ENCODE data around the gene PRND.
"Not testable (repeated sequence)": the region's sequence is repeated elsewhere in the genome, so short reads cannot be mapped to it uniquely, and the experiment has no call there.

Gene PRND

GRCh38 chr20:4721719-4722118 is at the start of gene PRND:
TSS of gene PRND (plus strand) at chr20:4721909. CDS start at chr20:4724552, 2,643 bp downstream.
- DNase-seq (ENCODE audit: low read depth in 2 of 2): no peak

DNA sequence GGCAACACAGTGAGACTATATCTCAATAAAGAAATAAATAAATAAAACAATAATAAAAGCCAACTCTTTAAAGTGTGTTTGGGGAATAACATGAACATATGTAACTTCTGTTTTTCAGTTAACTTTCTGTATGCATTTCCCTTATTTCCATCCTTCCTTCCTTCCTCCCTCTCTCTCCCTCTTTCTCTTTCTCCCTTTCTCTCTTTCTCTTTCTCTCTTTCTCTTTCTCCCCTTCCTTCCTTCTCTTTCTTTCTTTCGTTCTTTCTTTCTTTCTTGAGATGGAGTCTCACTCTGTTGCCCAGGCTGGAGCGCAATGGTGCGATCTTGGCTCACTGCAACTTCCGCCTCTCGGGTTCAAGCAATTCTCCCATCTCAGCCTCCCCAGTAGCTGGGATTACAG is 48.8 kb upstream of the PRND start:
- no peak for DNase-seq (ENCODE audit: low read depth in 2 of 2)

DNA sequence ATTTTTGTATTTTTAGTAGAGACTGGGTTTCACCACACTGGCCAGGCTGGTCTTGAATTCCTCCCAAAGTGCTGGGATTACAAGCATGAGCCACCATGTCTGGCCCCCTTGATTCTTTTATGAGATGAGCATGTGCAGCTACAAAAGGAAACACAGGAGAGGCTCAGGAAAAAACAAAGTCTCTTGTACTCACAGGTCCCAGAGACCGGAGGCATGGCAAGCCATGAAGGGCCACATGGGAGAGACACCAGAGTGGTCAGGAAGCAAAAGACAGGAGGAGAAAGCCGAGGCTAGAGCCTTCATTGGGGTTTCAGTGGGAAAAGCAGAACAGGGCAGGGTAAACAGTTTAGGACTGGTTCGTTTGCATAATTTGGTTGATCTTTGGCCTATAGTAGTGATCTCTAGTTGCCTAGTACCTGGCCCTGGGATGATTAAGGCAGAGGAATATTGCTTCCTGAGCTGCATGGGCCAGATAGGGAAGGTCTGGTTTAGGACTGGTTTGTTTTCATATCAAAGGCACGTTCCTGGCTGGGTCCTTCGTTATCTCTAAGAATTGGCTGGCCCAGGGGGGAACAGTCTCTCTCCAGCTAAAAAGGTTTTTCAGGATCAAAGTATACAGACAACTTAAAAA is 48.2 kb upstream of the PRND start:
- DNase-seq (ENCODE audit: low read depth in 2 of 2): no peak

- DNase-seq (ENCODE audit: low read depth in 2 of 2): no peak
Observed at GRCh38 chr20:4674672-4675071, 47.0 kb upstream of the PRND start.

DNA sequence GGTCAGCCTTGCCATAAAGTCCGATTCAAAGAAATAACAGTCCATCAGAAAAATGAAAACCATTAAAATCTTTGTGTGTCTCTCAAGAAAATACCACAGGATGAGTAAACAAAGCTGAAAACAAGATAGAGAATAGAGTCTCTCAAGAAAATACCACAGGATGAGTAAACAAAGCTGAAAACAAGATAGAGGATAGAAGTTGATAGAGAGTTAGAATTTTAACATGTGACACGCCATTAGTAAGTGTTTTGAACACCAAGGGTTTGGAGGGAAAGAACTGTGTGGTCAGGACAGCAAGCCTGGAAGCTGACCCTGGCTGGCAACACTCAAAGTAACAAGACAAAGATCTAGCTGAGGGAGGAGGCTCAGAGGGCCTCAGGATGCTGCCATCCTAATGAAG is 43.9 kb upstream of the PRND start:
- no peak for DNase-seq (ENCODE audit: low read depth in 2 of 2)

DNA sequence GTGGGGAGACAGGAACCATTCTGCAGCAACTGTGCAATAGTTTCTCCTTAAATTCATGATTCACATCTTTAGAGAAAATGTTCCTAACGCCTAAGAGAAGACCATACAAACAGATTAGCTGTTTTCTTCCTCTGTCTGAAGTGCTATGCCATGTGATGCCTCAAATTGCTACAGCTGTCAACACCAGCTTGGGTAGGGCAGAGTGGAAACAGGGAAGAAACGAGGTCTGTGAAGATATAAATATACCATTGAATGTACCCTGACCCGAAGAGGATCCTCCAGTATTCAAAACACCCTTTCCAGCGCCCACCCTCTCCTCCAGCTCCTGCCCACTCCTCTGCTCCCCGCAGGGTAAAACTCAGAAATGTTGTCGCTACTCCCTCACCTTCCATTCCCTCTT is 40.3 kb upstream of the PRND start:
- DNase-seq (ENCODE audit: low read depth in 2 of 2): no peak

DNA sequence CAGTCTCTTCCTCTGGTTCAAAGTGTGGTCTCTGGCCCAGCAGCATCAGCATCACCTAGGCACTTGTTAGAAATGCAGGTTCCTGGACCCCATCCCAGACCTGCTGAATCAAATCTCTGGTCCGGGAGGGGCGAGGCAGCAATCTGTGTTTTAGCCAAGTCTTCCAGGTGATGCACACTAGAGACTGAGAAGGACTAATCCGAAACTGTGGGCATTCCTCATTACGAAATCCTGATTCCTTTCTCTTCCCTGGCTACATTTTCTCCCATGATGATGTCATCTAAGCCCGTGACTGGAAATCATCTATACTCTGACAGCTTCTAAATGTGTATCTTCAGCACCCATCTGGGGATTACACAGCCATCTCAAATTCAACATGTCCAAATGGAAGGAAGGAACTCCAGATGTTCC is 39.7 kb upstream of the PRND start:
- no peak for DNase-seq (ENCODE audit: low read depth in 2 of 2)

GRCh38 chr20:4682682-4683081 is 39.0 kb upstream of the PRND start:
- DNase-seq (ENCODE audit: low read depth in 2 of 2): no peak

- no peak for DNase-seq (ENCODE audit: low read depth in 2 of 2)
Observed at GRCh38 chr20:4683261-4683660, 38.4 kb upstream of the PRND start.

DNA sequence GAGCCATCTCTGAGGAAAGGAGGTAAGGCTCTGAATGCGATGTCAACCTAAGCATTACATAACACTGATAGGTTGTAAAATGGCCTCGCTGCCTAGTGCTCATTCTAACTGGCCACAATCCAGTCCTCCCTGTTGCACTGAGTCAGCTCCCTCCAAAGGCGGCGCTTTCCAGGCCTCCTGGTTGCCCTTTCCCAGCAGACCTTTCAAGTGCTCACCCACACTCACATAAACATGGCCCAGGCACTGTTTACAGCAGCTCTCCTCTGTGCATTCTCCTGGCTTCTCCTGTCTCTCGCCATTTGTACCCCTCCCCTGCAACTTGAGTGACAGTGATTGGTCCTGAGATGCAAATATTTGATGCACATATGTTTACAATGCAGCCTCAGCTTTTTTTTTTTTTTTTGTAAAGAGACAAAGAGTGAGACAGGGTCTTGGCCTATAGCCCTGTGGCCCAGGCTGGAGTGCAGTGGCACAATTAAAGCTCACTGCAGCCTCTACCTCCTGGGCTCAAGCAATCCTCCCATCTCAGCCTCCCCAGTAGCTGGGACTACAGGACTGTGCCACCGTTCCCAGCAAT is 36.8 kb upstream of the PRND start:
- no peak for DNase-seq (ENCODE audit: low read depth in 2 of 2)

GRCh38 chr20:4685923-4686221 is 35.8 kb upstream of the PRND start:
- no peak for DNase-seq (ENCODE audit: low read depth in 2 of 2)

DNA sequence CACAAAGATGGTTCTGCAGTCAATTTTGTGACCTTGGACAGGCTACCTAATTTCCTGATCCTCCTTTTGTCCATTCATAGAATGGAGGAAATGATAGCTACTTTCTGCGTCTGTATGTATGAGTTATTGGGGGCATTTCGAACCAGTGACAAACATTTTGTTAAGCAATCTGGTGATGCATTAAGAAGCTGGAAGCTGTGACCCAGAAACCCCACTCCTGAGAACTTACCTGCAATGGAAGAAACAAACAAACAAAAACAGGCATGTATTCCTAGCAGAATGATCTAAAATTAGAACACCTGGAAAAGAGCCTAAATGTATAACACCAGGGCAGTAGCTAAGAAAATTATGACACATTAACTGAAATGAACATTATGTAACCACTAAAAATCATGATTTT is 33.4 kb upstream of the PRND start:
- no peak for DNase-seq (ENCODE audit: low read depth in 2 of 2)

GRCh38 chr20:4689220-4689619 is 32.5 kb upstream of the PRND start:
- DNase-seq (ENCODE audit: low read depth in 2 of 2): no peak

DNA sequence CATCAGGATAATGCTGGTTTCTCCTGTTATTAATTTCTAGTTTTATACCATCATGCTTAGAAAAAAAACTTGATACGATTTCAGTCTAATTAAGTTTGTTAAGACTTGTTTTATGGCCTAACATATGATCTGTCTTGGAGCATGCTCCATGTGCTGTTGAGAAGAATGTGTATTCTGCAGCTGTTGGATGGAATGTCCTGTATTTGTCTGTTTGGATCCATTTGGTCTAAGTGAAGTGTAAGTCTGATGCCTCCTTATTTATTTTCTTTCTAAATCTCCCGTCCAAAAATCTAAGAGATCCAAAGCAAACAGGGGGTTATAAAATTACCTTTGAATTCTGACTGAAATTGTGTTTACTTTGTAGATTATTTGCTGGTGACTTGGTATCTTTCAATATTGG is 30.0 kb upstream of the PRND start:
- DNase-seq (ENCODE audit: low read depth in 2 of 2): no peak

DNA sequence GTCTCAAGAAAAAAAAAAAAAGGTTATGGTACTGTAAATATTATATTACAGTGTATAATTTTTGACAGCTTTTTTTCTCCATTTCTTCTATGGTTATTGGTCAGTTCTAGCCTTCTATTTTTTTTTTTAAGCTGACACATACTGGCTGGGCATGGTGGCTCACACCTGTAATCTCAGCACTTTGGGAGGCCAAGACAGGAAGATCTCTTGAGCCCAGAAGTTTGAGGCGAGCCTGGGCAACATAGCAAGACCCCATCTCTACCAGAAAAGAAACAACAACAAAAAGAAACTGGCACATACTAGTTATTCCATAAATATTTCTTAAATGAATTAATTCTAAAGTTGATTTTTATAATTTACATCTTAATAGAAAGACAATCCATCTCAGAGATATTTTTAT is 27.6 kb upstream of the PRND start:
- no peak for DNase-seq (ENCODE audit: low read depth in 2 of 2)

GRCh38 chr20:4697189-4697830 is 24.4 kb upstream of the PRND start:
- no peak for DNase-seq (ENCODE audit: low read depth in 2 of 2)

DNA sequence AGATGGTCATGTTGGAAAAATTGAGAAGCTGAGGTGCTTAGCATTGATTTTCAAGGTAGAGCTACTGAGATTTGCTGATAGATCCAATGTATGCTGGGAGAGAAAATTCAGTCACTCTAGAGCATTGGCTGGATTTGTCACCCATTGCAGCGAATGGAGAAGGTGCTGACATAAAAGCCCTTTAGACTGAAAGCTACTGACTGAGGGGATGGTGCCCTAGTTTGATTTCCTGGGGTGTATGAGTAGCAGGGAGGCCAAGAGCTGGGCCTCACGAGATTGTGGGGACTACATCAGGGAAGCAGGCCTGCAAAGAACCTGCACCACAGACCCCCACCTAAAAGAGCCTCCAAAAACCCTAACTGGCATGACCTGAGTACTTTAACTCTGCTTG is 23.9 kb upstream of the PRND start:
- DNase-seq (ENCODE audit: low read depth in 2 of 2): no peak

- no peak for DNase-seq (ENCODE audit: low read depth in 2 of 2)
Observed at GRCh38 chr20:4699216-4699615, 22.5 kb upstream of the PRND start.

- no peak for DNase-seq (ENCODE audit: low read depth in 2 of 2)
Observed at GRCh38 chr20:4699957-4700356, 21.8 kb upstream of the PRND start.

DNA sequence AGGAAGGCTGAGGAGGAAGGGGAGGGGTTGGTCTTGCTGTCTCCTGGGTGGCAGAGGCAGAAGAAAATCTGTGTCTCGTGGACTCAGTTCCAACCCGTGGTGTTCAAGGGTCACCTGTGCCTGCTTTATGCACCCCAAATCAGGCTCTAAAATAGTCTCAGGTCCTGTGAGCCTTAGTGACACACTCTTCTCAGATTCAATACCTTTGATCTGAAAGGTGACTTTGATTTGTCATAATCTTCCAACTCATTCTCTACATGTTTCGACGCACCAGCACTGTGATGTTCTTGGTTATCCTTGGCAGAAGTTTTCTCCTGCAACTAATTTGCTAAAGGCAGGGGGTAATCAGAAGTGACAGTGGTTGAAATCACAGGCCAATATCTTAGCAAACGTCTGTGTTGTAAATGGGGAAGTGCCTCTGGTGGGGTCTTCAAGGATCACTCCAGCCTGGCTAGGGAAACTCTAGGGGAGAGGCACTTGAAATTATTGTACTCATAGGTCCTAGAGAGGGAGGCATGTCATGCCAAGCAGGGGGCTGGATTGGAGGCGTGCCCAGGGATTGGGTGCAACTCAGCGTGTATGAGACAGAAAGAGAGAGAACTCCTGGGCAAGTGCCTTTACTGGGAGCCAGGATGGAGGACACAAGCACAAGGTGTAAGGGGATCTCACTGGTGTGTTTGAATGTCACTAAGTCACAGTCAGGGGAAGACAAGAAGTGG is 19.0 kb upstream of the PRND start:
- DNase-seq (ENCODE audit: low read depth in 2 of 2): no peak

DNA sequence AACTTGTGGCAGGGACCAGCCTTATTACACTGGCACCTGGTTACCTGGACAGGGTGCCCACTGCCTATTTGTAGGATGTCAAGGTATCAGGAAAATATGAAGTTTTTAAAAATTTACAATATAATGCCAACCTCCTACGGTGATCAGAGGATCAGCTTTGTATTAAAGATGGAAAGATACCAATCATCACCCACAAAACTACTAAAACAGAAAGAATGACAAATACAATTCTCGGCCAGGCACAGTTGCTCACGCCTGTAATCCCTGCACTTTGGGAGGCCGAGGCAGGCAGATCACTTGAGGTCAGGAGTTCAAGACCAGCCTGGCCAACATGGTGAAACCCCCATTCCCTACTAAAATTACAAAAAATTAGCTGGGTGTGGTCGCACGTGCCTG is 18.4 kb upstream of the PRND start:
- DNase-seq (ENCODE audit: low read depth in 2 of 2): no peak

DNA sequence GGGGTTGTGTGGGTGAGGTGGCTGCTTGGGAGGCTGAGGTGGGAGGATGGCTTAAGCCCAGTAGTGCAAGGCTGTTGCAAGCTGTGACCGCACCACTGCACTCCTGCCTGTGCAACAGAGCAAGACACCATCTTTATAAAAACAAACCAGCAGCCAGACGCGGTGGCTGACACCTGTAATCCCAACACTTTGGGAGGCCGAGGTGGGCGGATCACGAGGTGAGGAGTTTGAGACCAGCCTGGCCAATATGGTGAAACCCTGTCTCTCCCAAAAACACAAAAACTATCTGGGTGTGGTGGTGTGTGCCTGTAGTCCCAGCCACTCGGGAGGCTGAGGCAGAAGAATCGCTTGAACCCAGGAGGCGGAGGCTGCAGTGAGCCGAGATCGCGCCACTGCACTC is 14.8 kb upstream of the PRND start:
- DNase-seq (ENCODE audit: low read depth in 2 of 2): not testable (repeated sequence)

DNA sequence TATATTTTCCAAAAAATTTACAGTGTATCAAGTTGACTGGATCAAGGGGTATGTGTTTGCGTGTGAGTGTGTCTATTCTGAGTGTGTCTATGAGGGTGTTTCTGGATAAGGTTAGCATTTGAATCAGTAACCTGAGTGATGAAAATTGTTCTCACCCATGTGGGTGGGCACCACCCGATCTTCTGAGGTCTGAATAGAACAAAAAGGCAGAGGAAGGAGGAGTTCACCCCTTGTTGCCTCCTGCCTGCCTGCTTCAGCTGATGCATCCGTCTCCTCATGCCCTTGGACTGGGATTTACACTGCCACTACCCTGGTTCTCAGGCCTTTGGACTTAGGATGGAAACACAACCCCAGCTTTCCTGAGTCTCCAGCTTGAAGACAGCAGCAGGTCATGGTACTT is 13.7 kb upstream of the PRND start:
- no peak for DNase-seq (ENCODE audit: low read depth in 2 of 2)
